HepG2 (cell line): Measurements from ENCODE around the gene RELB.

Experiments used
- AFF4 ChIP-seq: sonication (generic); formaldehyde crosslinking; IDR thresholded peaks from 2 replicates; pipeline ENCODE4 v1.4.0; 2020; ENCODE audit warnings: missing genetic modification reagents
- MAFK ChIP-seq, 2 experiments: IDR thresholded peaks in 1 of 2; conservative IDR thresholded peaks in 1 of 2; 2 replicates each; pipeline ENCODE4 v1.6.1; 2011; ENCODE audit warnings: improper control_type of control experiment in 2 of 2, low read length in 2 of 2
- NR2F6 ChIP-seq, 2 experiments: IDR thresholded peaks; 2 replicates each; pipeline ENCODE4 v1.6.1; 2016; ENCODE audit warnings: antibody characterized with exemption in 1 of 2, mild to moderate bottlenecking in 1 of 2
- TBL1XR1 ChIP-seq: fragments of 150-350 bp; IDR thresholded peaks from 2 replicates; pipeline ENCODE4 v1.6.1; 2014; ENCODE audit warnings: borderline replicate concordance, low read length; ENCODE audit not compliant: partially characterized antibody
- ZFP36L1 ChIP-seq: sonication (generic); formaldehyde crosslinking; IDR thresholded peaks from 2 replicates; pipeline ENCODE4 v1.8.0; 2022; ENCODE audit warnings: mild to moderate bottlenecking, missing genetic modification reagents, moderate library complexity
- ZNF124 ChIP-seq: sonication (generic); formaldehyde crosslinking; IDR thresholded peaks from 2 replicates; pipeline ENCODE4 v1.4.0; 2020; ENCODE audit warnings: missing genetic modification reagents
- TF ChIP-seq, protein P1 (sequence below): sonication (generic); formaldehyde crosslinking; IDR thresholded peaks from 2 replicates; pipeline ENCODE4 v1.5.0; 2020; ENCODE audit warnings: mild to moderate bottlenecking, missing genetic modification reagents, moderate library complexity

- TF ChIP-seq TBL1XR1 (no peak), NR2F6 (IDR thresholded peaks at IDR 0.05) (no peak), NR2F6 (CRISPR knock-in tag; IDR thresholded peaks at IDR 0.05) (no peak), AFF4 (CRISPR knock-in tag) (no peak), MAFK (conservative IDR thresholded peaks at IDR 0.05 in 1 of 2, IDR thresholded peaks at IDR 0.05 in 1 of 2; ENCODE audit: low read length in 2 of 2) (no peak), ZFP36L1 (CRISPR knock-in tag) (no peak), ZNF124 (CRISPR knock-in tag) (no peak)
- TF ChIP-seq, protein P1, sequence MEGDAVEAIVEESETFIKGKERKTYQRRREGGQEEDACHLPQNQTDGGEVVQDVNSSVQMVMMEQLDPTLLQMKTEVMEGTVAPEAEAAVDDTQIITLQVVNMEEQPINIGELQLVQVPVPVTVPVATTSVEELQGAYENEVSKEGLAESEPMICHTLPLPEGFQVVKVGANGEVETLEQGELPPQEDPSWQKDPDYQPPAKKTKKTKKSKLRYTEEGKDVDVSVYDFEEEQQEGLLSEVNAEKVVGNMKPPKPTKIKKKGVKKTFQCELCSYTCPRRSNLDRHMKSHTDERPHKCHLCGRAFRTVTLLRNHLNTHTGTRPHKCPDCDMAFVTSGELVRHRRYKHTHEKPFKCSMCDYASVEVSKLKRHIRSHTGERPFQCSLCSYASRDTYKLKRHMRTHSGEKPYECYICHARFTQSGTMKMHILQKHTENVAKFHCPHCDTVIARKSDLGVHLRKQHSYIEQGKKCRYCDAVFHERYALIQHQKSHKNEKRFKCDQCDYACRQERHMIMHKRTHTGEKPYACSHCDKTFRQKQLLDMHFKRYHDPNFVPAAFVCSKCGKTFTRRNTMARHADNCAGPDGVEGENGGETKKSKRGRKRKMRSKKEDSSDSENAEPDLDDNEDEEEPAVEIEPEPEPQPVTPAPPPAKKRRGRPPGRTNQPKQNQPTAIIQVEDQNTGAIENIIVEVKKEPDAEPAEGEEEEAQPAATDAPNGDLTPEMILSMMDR (CRISPR knock-in tag) = no peak
Observed at GRCh38 chr19:44988273-44988672, 13.0 kb upstream of the RELB start.
